ENCODE measurements around the gene GNAZ. TPM values are rescaled to one million over a fixed set of nuclear protein-coding genes. Genes with fewer than 3 reads are reported as not detected.

GNAZ gene
- total and polyA plus RNA-seq, 2 donors (not counting 1 experiment from before 2014, with no cell fraction given), result 2.8 to 9.1 TPM

DNA sequence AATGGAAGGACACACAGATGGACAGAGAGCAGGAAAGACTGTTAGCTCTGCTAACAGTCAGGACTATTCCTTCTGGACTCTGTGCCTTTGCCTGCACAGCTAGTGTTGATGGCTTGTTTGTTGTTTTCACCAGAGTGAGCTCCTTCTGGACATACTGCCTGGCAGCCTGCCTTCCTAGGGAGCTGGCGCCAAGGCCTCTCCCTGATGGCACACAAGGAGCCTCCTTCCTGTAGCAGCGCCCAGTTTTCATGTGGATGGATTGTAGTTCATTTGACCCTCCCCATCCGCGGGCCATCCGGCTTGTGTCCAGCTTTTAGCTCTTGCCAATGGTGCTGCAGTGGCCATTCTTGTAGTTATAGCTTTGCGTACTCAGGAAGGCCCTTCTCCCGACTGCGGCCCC, 93.3 kb downstream of the GNAZ start:
- Histone ChIP-seq H3K4me3 (ENCODE audit: control extremely low read depth in 1 of 5, extremely low read depth in 1 of 5, insufficient read depth in 1 of 5, low read depth in 2 of 5, low read length in 4 of 5) (no peak overlapping the region), H2AFZ (ENCODE audit: insufficient read depth, low read depth, low read length, poor library complexity, severe bottlenecking) (no peak overlapping the region), H3K36me3 (replicated peaks in 1 of 2; ENCODE audit: control extremely low read depth in 1 of 2, control insufficient read depth in 1 of 2, extremely low read depth in 1 of 2, insufficient read depth in 2 of 2, low read length in 1 of 2) (no peaks in the 10 kb centered on the region), H3K27me3 (replicated peaks in 1 of 4; ENCODE audit: control extremely low read depth in 1 of 4, control insufficient read depth in 3 of 4, insufficient read depth in 4 of 4, low read length in 3 of 4) (peaks cover 0 to 2% (median 0%) of the 10 kb centered on the region in 4 experiments), H4K20me1 (ENCODE audit: control insufficient read depth, insufficient read depth, low read length, poor library complexity, severe bottlenecking) (no peaks in the 10 kb centered on the region), H3K4me2 (replicated peaks; ENCODE audit: low read depth, low read length, poor library complexity, severe bottlenecking) (no peak overlapping the region), H3K79me2 (ENCODE audit: control insufficient read depth, insufficient read depth, low read length) (no peaks in the 10 kb centered on the region), H3K9me3 (ENCODE audit: control extremely low read depth in 1 of 3, control insufficient read depth in 2 of 3, insufficient read depth in 1 of 3, low read length in 2 of 3) (peaks cover 0 to 4% (median 0%) of the 10 kb centered on the region in 3 donors), H3K9ac (ENCODE audit: low read length) (no peak overlapping the region), H3K27ac (ENCODE audit: low read length in 2 of 2) (no peak overlapping the region), H3K4me1 (ENCODE audit: control insufficient read depth in 2 of 2, insufficient read depth in 2 of 2, low read length in 2 of 2) (no peaks in the 10 kb centered on the region)
- ChIA-PET CTCF (interaction anchor here (0.9 to 1.1 kb wide), 2 partner anchors 11 to 32 kb away, joined by 3 read pairs; no protein-coding TSS in a partner anchor), POLR2A (no interaction called here)
- no peak overlapping the region for H3K4me3 Mint-ChIP-seq
- H3K27ac Mint-ChIP-seq, result no peak overlapping the region
- H3K27me3 Mint-ChIP-seq, result no peaks in the 10 kb centered on the region
- intact Hi-C loops (cut with micrococcal nuclease), result no loop called here
- H3K9me3 Mint-ChIP-seq (ENCODE audit: insufficient read depth), result no peaks in the 10 kb centered on the region
- ATAC-seq (ENCODE audit: low read depth) (no peak), DNase-seq (no peak)
- WGBS (ENCODE audit: insufficient coverage), result 96% methylated on average over 8 of the region's 8 CpGs
- TF ChIP-seq, protein P1, sequence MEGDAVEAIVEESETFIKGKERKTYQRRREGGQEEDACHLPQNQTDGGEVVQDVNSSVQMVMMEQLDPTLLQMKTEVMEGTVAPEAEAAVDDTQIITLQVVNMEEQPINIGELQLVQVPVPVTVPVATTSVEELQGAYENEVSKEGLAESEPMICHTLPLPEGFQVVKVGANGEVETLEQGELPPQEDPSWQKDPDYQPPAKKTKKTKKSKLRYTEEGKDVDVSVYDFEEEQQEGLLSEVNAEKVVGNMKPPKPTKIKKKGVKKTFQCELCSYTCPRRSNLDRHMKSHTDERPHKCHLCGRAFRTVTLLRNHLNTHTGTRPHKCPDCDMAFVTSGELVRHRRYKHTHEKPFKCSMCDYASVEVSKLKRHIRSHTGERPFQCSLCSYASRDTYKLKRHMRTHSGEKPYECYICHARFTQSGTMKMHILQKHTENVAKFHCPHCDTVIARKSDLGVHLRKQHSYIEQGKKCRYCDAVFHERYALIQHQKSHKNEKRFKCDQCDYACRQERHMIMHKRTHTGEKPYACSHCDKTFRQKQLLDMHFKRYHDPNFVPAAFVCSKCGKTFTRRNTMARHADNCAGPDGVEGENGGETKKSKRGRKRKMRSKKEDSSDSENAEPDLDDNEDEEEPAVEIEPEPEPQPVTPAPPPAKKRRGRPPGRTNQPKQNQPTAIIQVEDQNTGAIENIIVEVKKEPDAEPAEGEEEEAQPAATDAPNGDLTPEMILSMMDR (IDR thresholded peaks at IDR 0.05), result no peak
- no peak for TF ChIP-seq EZH2 (IDR thresholded peaks at IDR 0.05; ENCODE audit: borderline replicate concordance, insufficient read depth, low read depth, low read length, poor library complexity, severe bottlenecking)
- H3K4me1 Mint-ChIP-seq, result no peaks in the 10 kb centered on the region

DNA sequence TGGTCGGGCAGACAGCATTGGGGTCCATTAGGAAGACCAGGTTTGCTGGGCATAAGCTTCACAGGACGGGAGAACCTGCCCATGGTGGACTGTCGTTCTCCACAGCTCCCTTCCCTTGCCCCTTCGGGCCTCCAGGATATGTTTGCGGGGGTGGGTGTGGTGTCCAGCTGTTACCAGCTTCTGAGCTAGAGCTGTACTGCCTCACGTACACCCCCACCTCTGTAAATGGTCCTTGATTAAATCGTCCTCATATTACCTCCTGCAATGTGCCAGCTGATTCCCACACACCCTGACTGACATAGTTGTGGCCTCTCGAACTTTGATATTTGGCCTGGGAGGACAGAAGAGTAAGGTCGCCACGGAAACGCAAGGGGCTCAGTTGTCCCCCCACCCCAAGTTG, 93.8 kb downstream of the GNAZ start:
- CTCF ChIA-PET, result interaction anchor here (0.9 to 1.1 kb wide), 2 partner anchors 10 to 32 kb away, joined by 3 read pairs; no protein-coding TSS in a partner anchor
- POLR2A ChIA-PET, result no interaction called here

More for the DNA sequence above, 93.8 kb downstream of the GNAZ start:
- H3K4me1 ChIP-seq (ENCODE audit: control insufficient read depth in 2 of 2, insufficient read depth in 2 of 2, low read length in 2 of 2), result no peaks in the 10 kb centered on the region
- Mint-ChIP-seq H3K4me1 (no peaks in the 10 kb centered on the region), H3K4me3 (no peak overlapping the region), H3K27ac (no peak overlapping the region), H3K9me3 (ENCODE audit: insufficient read depth) (no peaks in the 10 kb centered on the region), H3K27me3 (no peaks in the 10 kb centered on the region)
- no peak overlapping the region for H2AFZ ChIP-seq (ENCODE audit: insufficient read depth, low read depth, low read length, poor library complexity, severe bottlenecking)
- no peaks in the 10 kb centered on the region for H4K20me1 ChIP-seq (ENCODE audit: control insufficient read depth, insufficient read depth, low read length, poor library complexity, severe bottlenecking)
- TF ChIP-seq, protein P1 (IDR thresholded peaks at IDR 0.05), result no peak
- TF ChIP-seq EZH2 (IDR thresholded peaks at IDR 0.05; ENCODE audit: borderline replicate concordance, insufficient read depth, low read depth, low read length, poor library complexity, severe bottlenecking), result no peak
- no peak for ATAC-seq (ENCODE audit: low read depth)
- no peaks in the 10 kb centered on the region for H3K36me3 ChIP-seq (replicated peaks in 1 of 2; ENCODE audit: control extremely low read depth in 1 of 2, control insufficient read depth in 1 of 2, extremely low read depth in 1 of 2, insufficient read depth in 2 of 2, low read length in 1 of 2)
- no peak overlapping the region for H3K4me2 ChIP-seq (replicated peaks; ENCODE audit: low read depth, low read length, poor library complexity, severe bottlenecking)
- no peak overlapping the region for H3K4me3 ChIP-seq (ENCODE audit: control extremely low read depth in 1 of 5, extremely low read depth in 1 of 5, insufficient read depth in 1 of 5, low read depth in 2 of 5, low read length in 4 of 5)
- no peaks in the 10 kb centered on the region for H3K79me2 ChIP-seq (ENCODE audit: control insufficient read depth, insufficient read depth, low read length)
- no peak for DNase-seq
- no peak overlapping the region for H3K27ac ChIP-seq (ENCODE audit: low read length in 2 of 2)
- intact Hi-C loops (cut with micrococcal nuclease), result no loop called here
- H3K27me3 ChIP-seq (replicated peaks in 1 of 4; ENCODE audit: control extremely low read depth in 1 of 4, control insufficient read depth in 3 of 4, insufficient read depth in 4 of 4, low read length in 3 of 4), result peaks cover 0 to 2% (median 0%) of the 10 kb centered on the region in 4 experiments
- H3K9ac ChIP-seq (ENCODE audit: low read length), result no peak overlapping the region
- WGBS (ENCODE audit: insufficient coverage), result 96% methylated on average over 8 of the region's 11 CpGs
- peaks cover 0 to 4% (median 0%) of the 10 kb centered on the region in 3 donors for H3K9me3 ChIP-seq (ENCODE audit: control extremely low read depth in 1 of 3, control insufficient read depth in 2 of 3, insufficient read depth in 1 of 3, low read length in 2 of 3)

All from B cell (primary cell).